NCI-H69 (cell line): Measurements from ENCODE around the gene MRFAP1L1.

Experiments used
- DNase-seq: peaks from one replicate; lab custom pipeline; 2025; lab: John Stamatoyannopoulos, UW

MRFAP1L1 gene

GRCh38 chr4:6716018-6716911 is 6.6 kb upstream of the MRFAP1L1 start, which contains the start of gene BLOC1S4:
Gene BLOC1S4, plus strand, starts transcription at chr4:6716174. Its CDS starts 36 bp downstream, at chr4:6716210.
- DNase-seq, result peak; percentile 92

GRCh38 chr4:6715704-6716017 is 6.0 kb upstream of the MRFAP1L1 start:
- no peak for DNase-seq

- DNase-seq, result no peak
These were observed 5.3 kb upstream of the MRFAP1L1 start for GRCh38 chr4:6714954-6715353.

- DNase-seq, result no peak
These were observed 1.3 kb upstream of the MRFAP1L1 start for GRCh38 chr4:6710996-6711395.

- no peak for DNase-seq
These were observed 617 bp upstream of the MRFAP1L1 start for GRCh38 chr4:6710282-6710681.

GRCh38 chr4:6706173-6706572 is 3.5 kb downstream of the MRFAP1L1 start:
- DNase-seq, result no peak

- DNase-seq, result no peak
These were observed 4.0 kb downstream of the MRFAP1L1 start for GRCh38 chr4:6705646-6706045.

- DNase-seq, result no peak
These were observed 5.9 kb downstream of the MRFAP1L1 start for GRCh38 chr4:6703786-6704185.

- DNase-seq, result no peak
These were observed 6.9 kb downstream of the MRFAP1L1 start for GRCh38 chr4:6702761-6703160.

GRCh38 chr4:6701371-6701770 is 8.3 kb downstream of the MRFAP1L1 start:
- DNase-seq, result peak; percentile 16

- no peak for DNase-seq
These were observed 9.8 kb downstream of the MRFAP1L1 start for GRCh38 chr4:6699903-6700302.

- DNase-seq, result no peak
These were observed 10.3 kb downstream of the MRFAP1L1 start for GRCh38 chr4:6699388-6699787.

GRCh38 chr4:6697131-6697530 is 12.5 kb downstream of the MRFAP1L1 start:
- no peak for DNase-seq

- DNase-seq, result no peak
These were observed 13.1 kb downstream of the MRFAP1L1 start for GRCh38 chr4:6696611-6697010.

- peak; percentile 25 for DNase-seq
These were observed 13.7 kb downstream of the MRFAP1L1 start for GRCh38 chr4:6695660-6696610.

GRCh38 chr4:6694177-6694901 is 15.3 kb downstream of the MRFAP1L1 start:
- peak; percentile 16 for DNase-seq

GRCh38 chr4:6693231-6694176 is 16.2 kb downstream of the MRFAP1L1 start, which contains the start of gene S100P:
Gene S100P, plus strand, starts transcription at chr4:6693878. Its CDS starts 55 bp downstream, at chr4:6693933.
- no peak for DNase-seq

GRCh38 chr4:6692806-6693205 is 16.9 kb downstream of the MRFAP1L1 start:
- DNase-seq, result no peak

GRCh38 chr4:6692379-6692778 is 17.3 kb downstream of the MRFAP1L1 start:
- no peak for DNase-seq

GRCh38 chr4:6689506-6689960 is 20.1 kb downstream of the MRFAP1L1 start:
- DNase-seq, result no peak
